Measurements from ENCODE around the gene EIF4A3. TPM values are rescaled to one million over a fixed set of nuclear protein-coding genes. Genes with fewer than 3 reads are reported as not detected.

Gene EIF4A3
- total RNA-seq, 3 donors from 2014 or later = 46.2 to 93.1 (median 67.9) TPM

GRCh38 chr17:80187090-80187489 lies 40.2 kb upstream of the EIF4A3 start:
- TF ChIP-seq POLR2AphosphoS5 (IDR thresholded peaks at IDR 0.05) (no peak), POLR2A (IDR thresholded peaks at IDR 0.05) (no peak)
- TF ChIP-seq, protein P1, sequence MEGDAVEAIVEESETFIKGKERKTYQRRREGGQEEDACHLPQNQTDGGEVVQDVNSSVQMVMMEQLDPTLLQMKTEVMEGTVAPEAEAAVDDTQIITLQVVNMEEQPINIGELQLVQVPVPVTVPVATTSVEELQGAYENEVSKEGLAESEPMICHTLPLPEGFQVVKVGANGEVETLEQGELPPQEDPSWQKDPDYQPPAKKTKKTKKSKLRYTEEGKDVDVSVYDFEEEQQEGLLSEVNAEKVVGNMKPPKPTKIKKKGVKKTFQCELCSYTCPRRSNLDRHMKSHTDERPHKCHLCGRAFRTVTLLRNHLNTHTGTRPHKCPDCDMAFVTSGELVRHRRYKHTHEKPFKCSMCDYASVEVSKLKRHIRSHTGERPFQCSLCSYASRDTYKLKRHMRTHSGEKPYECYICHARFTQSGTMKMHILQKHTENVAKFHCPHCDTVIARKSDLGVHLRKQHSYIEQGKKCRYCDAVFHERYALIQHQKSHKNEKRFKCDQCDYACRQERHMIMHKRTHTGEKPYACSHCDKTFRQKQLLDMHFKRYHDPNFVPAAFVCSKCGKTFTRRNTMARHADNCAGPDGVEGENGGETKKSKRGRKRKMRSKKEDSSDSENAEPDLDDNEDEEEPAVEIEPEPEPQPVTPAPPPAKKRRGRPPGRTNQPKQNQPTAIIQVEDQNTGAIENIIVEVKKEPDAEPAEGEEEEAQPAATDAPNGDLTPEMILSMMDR (IDR thresholded peaks at IDR 0.05) = no peak
- Histone ChIP-seq H3K9me3 (no peaks in the 10 kb centered on the region), H3K27ac (peak overlapping the region; percentile 57 to 76), H3K27me3 (no peaks in the 10 kb centered on the region), H3K4me1 (no peaks in the 10 kb centered on the region), H3K4me3 (peak overlapping the region; percentile 7 to 52 (median 41)), H3K36me3 (no peaks in the 10 kb centered on the region)
- no peak for DNase-seq (ENCODE audit: low spot score in 2 of 2)
- intact Hi-C loops (cut with DNase I; ENCODE audit: low total_unique reads) = no loop called here

GRCh38 chr17:80185968-80186367 lies 39.0 kb upstream of the EIF4A3 start:
- no peaks in the 10 kb centered on the region for H3K9me3 ChIP-seq
- H3K4me1 ChIP-seq = no peaks in the 10 kb centered on the region
- H3K36me3 ChIP-seq = no peaks in the 10 kb centered on the region
- H3K4me3 ChIP-seq = no peak overlapping the region
- H3K27ac ChIP-seq = no peak overlapping the region
- no peak for DNase-seq (ENCODE audit: low spot score in 2 of 2)
- H3K27me3 ChIP-seq = no peaks in the 10 kb centered on the region
- intact Hi-C loops (cut with DNase I; ENCODE audit: low total_unique reads) = no loop called here
- TF ChIP-seq POLR2AphosphoS5 (IDR thresholded peaks at IDR 0.05) (no peak), POLR2A (IDR thresholded peaks at IDR 0.05) (no peak)
- TF ChIP-seq, protein P1 (IDR thresholded peaks at IDR 0.05) = no peak

GRCh38 chr17:80184423-80184714 lies 37.4 kb upstream of the EIF4A3 start:
- DNase-seq (ENCODE audit: low spot score in 2 of 2) = peak in 1 of 2 donors; percentile 43
- intact Hi-C loops (cut with DNase I; ENCODE audit: low total_unique reads) = no loop called here
- Histone ChIP-seq H3K4me3 (peak overlapping the region in 1 of 3 donors; percentile 20), H3K36me3 (no peaks in the 10 kb centered on the region), H3K27me3 (no peaks in the 10 kb centered on the region), H3K4me1 (no peaks in the 10 kb centered on the region), H3K27ac (peak overlapping the region; percentile 45 to 61), H3K9me3 (no peaks in the 10 kb centered on the region)
- TF ChIP-seq POLR2A (IDR thresholded peaks at IDR 0.05) = no peak
- TF ChIP-seq POLR2AphosphoS5 (IDR thresholded peaks at IDR 0.05) = no peak
- TF ChIP-seq, protein P1 (IDR thresholded peaks at IDR 0.05) = no peak

DNA sequence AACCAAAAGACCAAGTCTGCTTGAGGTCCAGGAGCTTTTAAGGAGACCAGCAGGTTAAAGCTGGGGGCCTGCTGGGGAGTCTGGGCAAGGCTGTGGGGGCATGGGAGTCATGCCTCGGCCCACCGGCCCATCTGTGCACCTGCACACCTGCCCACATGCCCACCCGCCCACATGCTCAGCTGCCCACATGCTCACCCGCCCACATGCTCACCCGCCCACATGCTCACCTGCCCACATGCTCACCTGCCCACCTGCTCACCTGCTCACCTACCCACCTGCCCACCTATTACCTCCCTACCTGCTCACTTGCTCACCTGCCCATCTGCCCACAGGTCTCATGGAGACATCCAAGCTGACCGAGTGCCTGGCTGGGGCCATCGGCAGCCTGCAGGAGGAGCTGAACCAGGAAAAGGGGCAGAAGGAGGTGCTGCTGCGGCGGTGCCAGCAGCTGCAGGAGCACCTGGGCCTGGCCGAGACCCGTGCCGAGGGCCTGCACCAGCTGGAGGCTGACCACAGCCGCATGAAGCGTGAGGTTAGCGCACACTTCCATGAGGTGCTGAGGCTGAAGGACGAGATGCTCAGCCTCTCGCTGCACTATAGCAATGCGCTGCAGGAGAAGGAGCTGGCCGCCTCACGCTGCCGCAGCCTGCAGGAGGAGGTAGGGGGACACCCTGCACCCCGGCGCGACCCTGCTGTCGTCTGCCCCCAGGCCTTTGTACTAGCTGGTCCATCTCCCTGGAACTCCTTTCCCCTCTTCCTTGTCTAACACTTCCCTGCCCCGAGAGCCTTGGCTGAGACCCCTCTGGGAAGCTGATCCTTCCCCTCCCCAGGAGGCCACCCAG lies 36.9 kb upstream of the EIF4A3 start:
- no peaks in the 10 kb centered on the region for H3K9me3 ChIP-seq
- H3K4me1 ChIP-seq = no peaks in the 10 kb centered on the region
- no peaks in the 10 kb centered on the region for H3K36me3 ChIP-seq
- TF ChIP-seq, protein P1 (IDR thresholded peaks at IDR 0.05) = no peak
- TF ChIP-seq POLR2A (IDR thresholded peaks at IDR 0.05) = no peak
- no peaks in the 10 kb centered on the region for H3K27me3 ChIP-seq
- peak overlapping the region; percentile 45 to 61 for H3K27ac ChIP-seq
- intact Hi-C loops (cut with DNase I; ENCODE audit: low total_unique reads) = no loop called here
- H3K4me3 ChIP-seq = peak overlapping the region in 1 of 3 donors; percentile 20
- DNase-seq (ENCODE audit: low spot score in 2 of 2) = no peak

GRCh38 chr17:80182845-80183223 lies 35.9 kb upstream of the EIF4A3 start:
- Histone ChIP-seq H3K4me1 (no peaks in the 10 kb centered on the region), H3K9me3 (no peaks in the 10 kb centered on the region), H3K4me3 (no peak overlapping the region), H3K27ac (no peak overlapping the region), H3K27me3 (no peaks in the 10 kb centered on the region), H3K36me3 (no peaks in the 10 kb centered on the region)
- intact Hi-C loops (cut with DNase I; ENCODE audit: low total_unique reads) = no loop called here
- DNase-seq (ENCODE audit: low spot score in 2 of 2) = no peak
- TF ChIP-seq, protein P1 (IDR thresholded peaks at IDR 0.05) = no peak
- TF ChIP-seq POLR2A (IDR thresholded peaks at IDR 0.05) (no peak), POLR2AphosphoS5 (IDR thresholded peaks at IDR 0.05) (no peak)
